H1 (cell line): ENCODE measurements around the gene SNAI1. TPM values are rescaled to one million over a fixed set of nuclear protein-coding genes. Genes with fewer than 3 reads are reported as not detected.

ENCODE experiments used
- CTCF ChIA-PET: fragments of 300-600 bp; sonication (Branson Sonifier 250); formaldehyde crosslinking; loops from one replicate; lab custom pipeline; 2021; ENCODE audit not compliant: partially characterized antibody; lab: Charles Lee
- POLR2A ChIA-PET: fragments of 300-600 bp; sonication (Branson Sonifier 250); formaldehyde crosslinking; loops from one replicate; lab custom pipeline; 2021; ENCODE audit warnings: inconsistent platforms; ENCODE audit not compliant: partially characterized antibody; lab: Charles Lee
- DNase-seq, 2 experiments: peaks; one replicate each; pipeline versions ENCODE4 v3.0.0 to v3.0.0-alpha.2; 2010 to 2022; ENCODE audit warnings: low spot score in 2 of 2, low read depth in 1 of 2, mixed read lengths in 1 of 2
- FAIRE-seq: peaks from 2 replicates; lab custom pipeline; 2011; peaks lifted over from hg19 to GRCh38; lab: Jason Lieb, UNC
- H2AFZ ChIP-seq: 2 replicates; pipeline ENCODE4 v1.8.1; 2012; ENCODE audit warnings: low read length, inconsistent platforms
- H2AK5ac ChIP-seq: 2 replicates; pipeline ENCODE4 v1.6.1; 2013; ENCODE audit warnings: low read depth, low read length
- H2BK120ac ChIP-seq: replicated peaks from 2 replicates; pipeline ENCODE3; 2013; ENCODE audit warnings: low read depth, low read length, inconsistent platforms
- H2BK12ac ChIP-seq: 2 replicates; pipeline ENCODE4 v1.6.1; 2013; ENCODE audit warnings: low read depth, low read length
- H2BK15ac ChIP-seq: 2 replicates; pipeline ENCODE4 v1.6.1; 2013; ENCODE audit warnings: low read length
- H2BK20ac ChIP-seq: 2 replicates; pipeline ENCODE4 v1.6.1; 2013; ENCODE audit warnings: low read length
- H2BK5ac ChIP-seq: 2 replicates; pipeline ENCODE4 v1.6.1; 2013; ENCODE audit warnings: low read depth, low read length
- H3K14ac ChIP-seq: 2 replicates; pipeline ENCODE4 v1.6.1; 2013; ENCODE audit warnings: inconsistent platforms; ENCODE audit not compliant: insufficient read length
- H3K18ac ChIP-seq: 2 replicates; pipeline ENCODE4 v1.6.1; 2013; ENCODE audit warnings: low read length; ENCODE audit errors: extremely low read depth
- H3K23ac ChIP-seq: 2 replicates; pipeline ENCODE4 v1.6.1; 2013; ENCODE audit warnings: inconsistent platforms; ENCODE audit not compliant: insufficient read length
- H3K23me2 ChIP-seq: 2 replicates; pipeline ENCODE4 v1.6.1; 2013; ENCODE audit warnings: low read depth, low read length
- H3K27ac ChIP-seq: 2 replicates; pipeline ENCODE4 v1.6.1; 2011; ENCODE audit warnings: low read depth, low read length, inconsistent platforms
- H3K27me3 ChIP-seq, 4 experiments: replicated peaks in 1 of 4; 1 replicate in 1 of 4; 2 replicates in 3 of 4; pipeline versions ENCODE4 v1.6.1 to v1.8.1; 2011 to 2013; ENCODE audit warnings: low read length in 3 of 4, mild to moderate bottlenecking in 3 of 4, inconsistent platforms in 2 of 4, mixed read lengths in 2 of 4, moderate library complexity in 1 of 4; ENCODE audit not compliant: control insufficient read depth in 3 of 4, insufficient read depth in 3 of 4; ENCODE audit errors: extremely low read depth in 1 of 4
- H3K36me3 ChIP-seq, 4 experiments: 2 replicates each; pipeline versions ENCODE4 v1.6.1 to v1.8.1; 2011 to 2013; ENCODE audit warnings: mild to moderate bottlenecking in 4 of 4, low read length in 3 of 4, moderate library complexity in 2 of 4, control low read depth in 1 of 4, inconsistent platforms in 1 of 4; ENCODE audit not compliant: insufficient read depth in 4 of 4, control insufficient read depth in 2 of 4
- H3K4ac ChIP-seq: replicated peaks from 2 replicates; pipeline ENCODE3; 2013; ENCODE audit warnings: low read length, low read depth, mixed read lengths, inconsistent platforms; ENCODE audit not compliant: insufficient read length
- H3K4me1 ChIP-seq, 4 experiments: replicated peaks in 1 of 4; 1 replicate in 1 of 4; 2 replicates in 3 of 4; pipeline versions ENCODE4 v1.6.1 to v1.8.1; 2011 to 2013; ENCODE audit warnings: low read length in 3 of 4, inconsistent platforms in 2 of 4, mixed read lengths in 1 of 4; ENCODE audit not compliant: insufficient read depth in 4 of 4, control insufficient read depth in 3 of 4
- H3K4me2 ChIP-seq, 2 experiments: 2 replicates each; pipeline versions ENCODE4 v1.6.1 to v1.8.1; 2011 to 2013; ENCODE audit warnings: low read depth in 2 of 2, low read length in 2 of 2, control low read depth in 1 of 2, inconsistent platforms in 1 of 2, mild to moderate bottlenecking in 1 of 2; ENCODE audit not compliant: insufficient read depth in 1 of 2
- H3K4me3 ChIP-seq, 4 experiments: fragments of 200-600, 300-600 bp in 1 of 4; sonication (generic), shearing (Covaris generic), sonication (Bioruptor Twin) in 1 of 4; 2 replicates each; pipeline versions ENCODE4 v1.5.1 to v1.8.1; 2011 to 2016; ENCODE audit warnings: low read length in 4 of 4, low read depth in 3 of 4, control low read depth in 2 of 4, inconsistent platforms in 2 of 4, mild to moderate bottlenecking in 2 of 4, mixed read lengths in 1 of 4, moderate library complexity in 1 of 4; ENCODE audit not compliant: insufficient read depth in 2 of 4; ENCODE audit errors: extremely low read depth in 1 of 4
- H3K56ac ChIP-seq: replicated peaks from 2 replicates; pipeline ENCODE3; 2013; ENCODE audit warnings: low read depth, mild to moderate bottlenecking, mixed read lengths, low read length, inconsistent platforms; ENCODE audit not compliant: insufficient read length
- H3K79me1 ChIP-seq: 2 replicates; pipeline ENCODE4 v1.6.1; 2013; ENCODE audit warnings: low read depth, low read length, control low read depth
- H3K79me2 ChIP-seq, 2 experiments: 2 replicates each; pipeline versions ENCODE4 v1.6.1 to v1.8.1; 2012 to 2013; ENCODE audit warnings: low read length in 2 of 2, mild to moderate bottlenecking in 2 of 2, inconsistent platforms in 1 of 2; ENCODE audit not compliant: insufficient read depth in 2 of 2, control insufficient read depth in 1 of 2
- H3K9ac ChIP-seq, 4 experiments: replicated peaks in 1 of 4; 1 replicate in 1 of 4; 2 replicates in 3 of 4; pipeline versions ENCODE4 v1.6.1 to v1.8.1; 2011 to 2013; ENCODE audit warnings: low read depth in 3 of 4, low read length in 3 of 4, control low read depth in 2 of 4, mild to moderate bottlenecking in 2 of 4, moderate library complexity in 2 of 4, inconsistent platforms in 1 of 4; ENCODE audit errors: extremely low read depth in 1 of 4
- H3K9me3 ChIP-seq, 2 experiments: 2 replicates each; pipeline versions ENCODE4 v1.6.1 to v1.8.1; 2012 to 2013; ENCODE audit warnings: mild to moderate bottlenecking in 2 of 2, moderate library complexity in 2 of 2, control low read depth in 1 of 2, inconsistent platforms in 1 of 2, low read depth in 1 of 2, low read length in 1 of 2, mixed read lengths in 1 of 2; ENCODE audit not compliant: insufficient read depth in 2 of 2
- H4K20me1 ChIP-seq, 2 experiments: replicated peaks in 1 of 2; 2 replicates each; pipeline versions ENCODE3 to v1.8.1; 2011 to 2013; ENCODE audit warnings: inconsistent platforms in 2 of 2, low read length in 2 of 2, mild to moderate bottlenecking in 1 of 2; ENCODE audit not compliant: insufficient read depth in 2 of 2, control insufficient read depth in 1 of 2
- H4K5ac ChIP-seq: 2 replicates; pipeline ENCODE4 v1.6.1; 2013; ENCODE audit warnings: low read length, low read depth, mixed read lengths, inconsistent platforms; ENCODE audit not compliant: insufficient read length
- H4K8ac ChIP-seq: 2 replicates; pipeline ENCODE4 v1.8.0; 2013; ENCODE audit warnings: mild to moderate bottlenecking, moderate library complexity, low read length, inconsistent platforms; ENCODE audit not compliant: insufficient read depth; ENCODE audit errors: extremely low read depth
- H4K91ac ChIP-seq: replicated peaks from 2 replicates; pipeline ENCODE3; 2013; ENCODE audit warnings: low read length, mixed read lengths, inconsistent platforms; ENCODE audit not compliant: insufficient read length
- JUND ChIP-seq: IDR thresholded peaks from 2 replicates; pipeline ENCODE4 v1.6.1; 2011; ENCODE audit warnings: mild to moderate bottlenecking, improper control_type of control experiment, low read length
- WGBS, 2 experiments: shearing (Covaris generic) in 1 of 2; methylation state at CpG; one replicate each; pipeline versions ENCODE4 v1.1.6 to v1.1.7; 2013 to 2015; ENCODE audit warnings: low lambda C conversion rate in 2 of 2, mixed read lengths in 2 of 2, inconsistent platforms in 1 of 2, low coverage in 1 of 2, missing lambda C conversion rate in 1 of 2; ENCODE audit not compliant: insufficient replicate concordance in 2 of 2, insufficient coverage in 1 of 2, insufficient read length in 1 of 2; ENCODE audit errors: extremely low coverage in 1 of 2, missing lambda C conversion rate in 1 of 2; 5-methylcytosine and 5-hydroxymethylcytosine counted together
- polyA plus RNA-seq, 7 experiments: library from polyadenylated mRNA; depleted of rRNA in 3 of 7; stranded (reverse) in 5 of 7; unstranded in 2 of 7; fragments of >200 nt in 5 of 7; fragments of 200-250 nt in 2 of 7; gene quantifications; 1 replicate in 5 of 7; 2 replicates in 1 of 7; 4 replicates in 1 of 7; pipeline versions ENCODE4 v1.2.1 to v1.2.3, GENCODE V29; 2011 to 2013; ENCODE audit warnings: missing spikeins in 2 of 7, mixed read lengths in 2 of 7
- total RNA-seq: library from RNA; stranded (reverse); fragmentation: NEBNext Ultra II Directional; extraction: Animal tissue kit (Norgen Biotek cat#: 25700); gene quantifications from 2 replicates; pipeline ENCODE4 v1.2.1, GENCODE V29; 2021
- TF ChIP-seq, protein P1 (sequence below): IDR thresholded peaks from 2 replicates; pipeline ENCODE4 v1.6.1; 2012; ENCODE audit warnings: inconsistent platforms

The SNAI1 gene
- total and polyA plus RNA-seq, 2 of the 8 experiments (the other 6 are each of a cell fraction or from before 2014, with no cell fraction given), result 6.5 to 8.0 TPM

DNA sequence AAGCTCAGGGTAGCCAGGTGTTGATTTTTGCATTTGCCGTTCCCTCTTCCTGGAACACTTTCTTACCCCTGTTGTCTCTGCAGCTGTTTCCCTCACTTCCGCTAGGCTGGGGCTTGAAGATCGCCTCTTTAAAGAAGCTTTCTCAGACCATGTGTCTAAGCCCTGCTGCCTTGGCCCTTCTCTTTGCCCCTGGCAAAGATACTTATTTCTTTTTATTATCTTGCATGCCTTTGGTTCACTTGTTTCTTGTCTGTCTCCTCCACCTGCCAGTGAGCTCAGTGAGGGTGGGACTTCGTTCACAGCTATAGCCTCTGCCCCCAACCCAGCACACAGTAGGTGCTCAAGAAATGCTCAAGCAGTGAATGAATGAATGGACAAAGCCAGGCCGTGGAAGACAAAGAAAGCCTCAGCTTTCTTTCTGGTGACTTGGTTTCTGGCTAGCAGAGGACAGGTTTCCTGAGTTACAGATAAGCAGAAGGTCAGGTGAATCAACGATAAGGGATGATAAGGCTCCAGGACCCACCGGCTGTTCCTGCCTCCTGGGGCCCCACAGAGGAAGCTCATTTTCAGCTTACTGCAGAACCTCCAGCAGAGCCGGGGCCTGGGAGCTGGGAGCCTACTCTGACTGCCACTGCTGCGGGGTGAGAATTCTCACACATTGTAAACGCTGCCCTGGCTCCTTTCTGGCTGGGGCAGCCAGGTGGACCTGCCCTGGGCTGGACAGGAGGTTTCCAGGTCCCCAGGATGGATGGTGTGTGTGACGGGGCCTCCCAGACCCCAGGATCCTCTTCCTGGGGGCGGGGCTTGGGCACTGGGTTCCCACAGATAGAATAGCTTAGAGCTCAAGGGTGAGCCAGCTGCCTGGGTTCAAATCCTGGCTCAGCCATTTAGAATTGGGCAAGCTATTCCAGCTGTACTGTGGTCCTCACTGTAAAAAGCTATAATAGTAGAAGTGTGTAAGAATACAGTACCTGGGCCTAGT, 29.8 kb downstream of the SNAI1 start:
- H3K4ac ChIP-seq, result no peak overlapping the region
- no peaks in the 10 kb centered on the region; the same call in 1 of the 2 replicates for H3K23me2 ChIP-seq
- H3K4me2 ChIP-seq, result no peak overlapping the region
- no peak overlapping the region for H2AFZ ChIP-seq
- H2BK15ac ChIP-seq, result no peak overlapping the region
- DNase-seq, result no peak
- no peak overlapping the region for H3K56ac ChIP-seq
- H3K18ac ChIP-seq, result peak overlapping the region; percentile 4; the same call in 1 of the 2 replicates
- H2BK5ac ChIP-seq, result no peak overlapping the region
- no peak overlapping the region for H3K4me3 ChIP-seq
- peak overlapping the region; percentile 11; the same call in 1 of the 2 replicates for H2BK20ac ChIP-seq
- no peak overlapping the region for H4K8ac ChIP-seq
- 80% methylated on average over 12 of the region's 12 CpGs; no CpG with 5 or more reads in 1 of the 2 experiments for WGBS, 2 experiments
- H3K9ac ChIP-seq, result no peak overlapping the region
- H3K4me1 ChIP-seq, result peaks cover 0 to 23% (median 17%) of the 10 kb centered on the region in 4 experiments; a peak in 6 of 7 replicates
- peak overlapping the region; percentile 13; the same call in 1 of the 2 replicates for H2BK12ac ChIP-seq
- ChIA-PET POLR2A (interaction anchor here (0.7 to 13.6 kb wide), 8 partner anchors 9 to 111 kb away, joined by 3 to 183 read pairs (median 3); partner anchors contain the start of gene SNAI1), CTCF (interaction anchor here (0.8 to 4.0 kb wide), 13 partner anchors 10 to 58 kb away, joined by 3 to 23 read pairs (median 4); no protein-coding TSS in a partner anchor)
- FAIRE-seq, result no peak
- no peak overlapping the region for H3K14ac ChIP-seq
- H3K9me3 ChIP-seq, result no peaks in the 10 kb centered on the region
- no peaks in the 10 kb centered on the region for H4K20me1 ChIP-seq
- H3K27ac ChIP-seq, result no peak overlapping the region
- H3K27me3 ChIP-seq, result peaks cover 0 to 13% (median 9%) of the 10 kb centered on the region in 4 experiments; a peak in 4 of 7 replicates
- no peak overlapping the region for H4K91ac ChIP-seq
- H3K79me1 ChIP-seq, result no peaks in the 10 kb centered on the region
- H3K79me2 ChIP-seq, result no peaks in the 10 kb centered on the region
- no peaks in the 10 kb centered on the region for H3K36me3 ChIP-seq
- H4K5ac ChIP-seq, result peak overlapping the region; percentile 10
- no peak overlapping the region for H2BK120ac ChIP-seq
- H2AK5ac ChIP-seq, result no peak overlapping the region
- no peak overlapping the region for H3K23ac ChIP-seq
- no peak for TF ChIP-seq JUND
- TF ChIP-seq, protein P1, sequence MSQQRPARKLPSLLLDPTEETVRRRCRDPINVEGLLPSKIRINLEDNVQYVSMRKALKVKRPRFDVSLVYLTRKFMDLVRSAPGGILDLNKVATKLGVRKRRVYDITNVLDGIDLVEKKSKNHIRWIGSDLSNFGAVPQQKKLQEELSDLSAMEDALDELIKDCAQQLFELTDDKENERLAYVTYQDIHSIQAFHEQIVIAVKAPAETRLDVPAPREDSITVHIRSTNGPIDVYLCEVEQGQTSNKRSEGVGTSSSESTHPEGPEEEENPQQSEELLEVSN, result no peak
